Measurements from ENCODE around the gene VWF. TPM values are rescaled to one million over a fixed set of nuclear protein-coding genes. Genes with fewer than 3 reads are reported as not detected.

VWF gene
- total and polyA plus RNA-seq, 2 donors (not counting 3 experiments of a cell fraction or from before 2014, with no cell fraction given) = 1,041 to 2,328 TPM

DNA sequence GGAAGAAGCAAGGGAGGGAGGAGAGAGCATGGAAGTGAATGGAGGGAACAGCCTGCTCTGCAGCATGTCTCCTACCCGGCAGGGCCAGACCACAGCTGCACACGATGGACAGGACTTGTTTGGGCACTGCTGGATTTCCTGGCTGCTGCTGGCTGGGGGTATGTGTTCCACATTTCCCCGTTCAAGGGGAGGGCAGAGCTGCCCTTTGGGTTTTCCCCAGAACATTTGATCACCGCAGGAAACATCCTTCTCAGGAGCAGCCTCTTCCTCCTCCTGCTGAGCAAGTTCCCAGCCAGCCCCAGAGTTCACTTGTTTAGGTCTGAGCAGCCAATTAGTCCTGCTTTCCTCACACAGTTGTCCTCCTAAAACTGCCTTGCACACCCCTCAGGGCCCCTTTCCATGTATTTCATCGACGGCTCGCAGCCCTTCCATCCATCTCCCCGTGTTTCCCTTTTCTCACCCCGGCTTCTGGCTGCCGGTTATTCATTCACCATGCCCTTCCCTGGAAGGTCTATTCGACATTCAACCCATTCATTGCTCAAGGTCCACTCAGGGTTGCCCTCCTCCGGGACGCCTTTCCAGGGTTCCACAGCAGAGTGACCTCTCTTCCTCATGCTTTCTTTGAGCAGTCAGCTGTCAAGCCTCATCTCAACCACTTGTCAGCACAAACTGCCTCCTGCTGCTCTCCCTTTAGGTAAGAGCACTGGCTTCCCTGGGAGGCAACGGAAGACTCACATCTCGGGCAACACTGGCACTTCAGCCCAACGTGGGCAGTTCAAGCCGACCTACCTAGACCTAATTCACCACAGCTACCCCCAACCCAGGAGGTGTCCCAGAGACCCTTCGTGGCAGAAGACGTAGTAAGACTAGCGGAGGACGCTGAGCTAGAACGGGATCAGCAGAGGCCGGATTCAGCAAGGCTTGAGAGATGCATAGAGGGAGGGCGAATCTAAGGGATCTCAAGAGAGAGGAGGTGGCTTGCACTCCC lies 159.3 kb downstream of the VWF start:
- no TSS peak for BruUV-seq (replicated peaks)
- H3K36me3 ChIP-seq (ENCODE audit: control insufficient read depth in 2 of 2, extremely low read depth in 1 of 2, insufficient read depth in 2 of 2, low read length in 2 of 2) = peaks cover 29 to 60% of the 10 kb centered on the region in 2 experiments
- peaks cover 4% of the 10 kb centered on the region for H3K4me1 ChIP-seq (ENCODE audit: control insufficient read depth, extremely low read depth, insufficient read depth, low read length)
- CTCF ChIA-PET = interaction anchor here (1.3 to 2.1 kb wide), 3 partner anchors 24 to 319 kb away, joined by 3 to 12 read pairs (median 5); no protein-coding TSS in a partner anchor
- H3K9me1 ChIP-seq (replicated peaks; ENCODE audit: control insufficient read depth, extremely low read depth, insufficient read depth, low read length) = no peaks in the 10 kb centered on the region
- intact Hi-C loops (cut with micrococcal nuclease) = no loop called here
- H3K27me3 ChIP-seq (ENCODE audit: control insufficient read depth in 2 of 2, insufficient read depth in 2 of 2, low read length in 2 of 2) = no peaks in the 10 kb centered on the region
- dilution Hi-C loops (cut with MboI; ENCODE audit: extremely low pct_ligation_motif_present, low sequenced_read_pairs) = no loop called here
- H3K4me2 ChIP-seq (ENCODE audit: insufficient read depth, low read length) = no peak overlapping the region
- no peak overlapping the region for H3K4me3 ChIP-seq (replicated peaks in 1 of 3; ENCODE audit: insufficient read depth in 1 of 3, low read depth in 1 of 3, low read length in 3 of 3)
- H3K9ac ChIP-seq (replicated peaks; ENCODE audit: extremely low read depth, insufficient read depth, low read length) = no peak overlapping the region
- no peaks in the 10 kb centered on the region for H3K9me3 ChIP-seq (replicated peaks; ENCODE audit: control insufficient read depth, insufficient read depth, low read length)
- POLR2A ChIA-PET = no interaction called here
- no peak overlapping the region for H3K27ac ChIP-seq (ENCODE audit: insufficient read depth, low read depth, low read length)
- H3K79me2 ChIP-seq (ENCODE audit: control insufficient read depth, insufficient read depth, low read length) = peaks cover 5% of the 10 kb centered on the region
- H2AFZ ChIP-seq (ENCODE audit: low read depth, low read length) = no peak overlapping the region
- TF ChIP-seq POLR2A (IDR thresholded peaks at IDR 0.05; ENCODE audit: low read depth, low read length) (peak; percentile 76), POLR2AphosphoS5 (IDR thresholded peaks at IDR 0.05; ENCODE audit: insufficient read depth, low read depth, low read length) (peak; percentile 33), GATA2 (IDR thresholded peaks at IDR 0.05; ENCODE audit: insufficient read depth, insufficient read length, low read depth, low read length) (no peak)
- H4K20me1 ChIP-seq (replicated peaks; ENCODE audit: control insufficient read depth, extremely low read depth, insufficient read depth, low read length) = peaks cover 10% of the 10 kb centered on the region
- DNase-seq (ENCODE audit: low read depth, low spot score) (peak; percentile 37), FAIRE-seq (no peak)

DNA sequence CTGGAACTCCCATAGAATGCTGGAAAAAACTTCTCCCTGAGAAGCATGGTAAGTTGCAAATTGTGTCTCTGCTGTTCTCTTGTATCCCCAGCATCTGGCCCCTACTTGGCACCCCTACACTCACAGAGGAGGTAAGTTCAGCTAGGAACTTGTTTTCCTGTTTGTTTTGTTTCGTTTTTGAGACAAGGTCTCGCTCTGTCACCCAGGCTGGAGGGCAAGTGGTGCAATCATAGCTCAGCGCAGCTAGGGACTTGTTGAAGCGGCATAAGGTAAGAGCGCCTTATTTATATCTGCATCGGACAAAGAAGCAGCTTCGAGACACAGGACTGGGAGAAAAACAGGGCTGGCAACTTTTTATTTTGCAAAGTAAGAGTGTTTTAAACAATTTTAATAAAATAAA lies 161.0 kb downstream of the VWF start:
- dilution Hi-C loops (cut with MboI; ENCODE audit: extremely low pct_ligation_motif_present, low sequenced_read_pairs) = no loop called here
- H3K27me3 ChIP-seq (ENCODE audit: control insufficient read depth in 2 of 2, insufficient read depth in 2 of 2, low read length in 2 of 2) = no peaks in the 10 kb centered on the region
- no TSS peak for BruUV-seq (replicated peaks)
- no peak overlapping the region for H3K4me2 ChIP-seq (ENCODE audit: insufficient read depth, low read length)
- FAIRE-seq (no peak), DNase-seq (ENCODE audit: low read depth, low spot score) (no peak)
- H3K9me3 ChIP-seq (replicated peaks; ENCODE audit: control insufficient read depth, insufficient read depth, low read length) = no peaks in the 10 kb centered on the region
- no peaks in the 10 kb centered on the region for H3K9me1 ChIP-seq (replicated peaks; ENCODE audit: control insufficient read depth, extremely low read depth, insufficient read depth, low read length)
- H3K9ac ChIP-seq (replicated peaks; ENCODE audit: extremely low read depth, insufficient read depth, low read length) = no peak overlapping the region
- peaks cover 10% of the 10 kb centered on the region for H4K20me1 ChIP-seq (replicated peaks; ENCODE audit: control insufficient read depth, extremely low read depth, insufficient read depth, low read length)
- H3K27ac ChIP-seq (ENCODE audit: insufficient read depth, low read depth, low read length) = no peak overlapping the region
- no peak overlapping the region for H3K4me3 ChIP-seq (replicated peaks in 1 of 3; ENCODE audit: insufficient read depth in 1 of 3, low read depth in 1 of 3, low read length in 3 of 3)
- peaks cover 29 to 46% of the 10 kb centered on the region in 2 experiments for H3K36me3 ChIP-seq (ENCODE audit: control insufficient read depth in 2 of 2, extremely low read depth in 1 of 2, insufficient read depth in 2 of 2, low read length in 2 of 2)
- no peak overlapping the region for H2AFZ ChIP-seq (ENCODE audit: low read depth, low read length)
- peak; percentile 14 for TF ChIP-seq POLR2A (IDR thresholded peaks at IDR 0.05; ENCODE audit: low read depth, low read length)
- peak; percentile 10 for TF ChIP-seq POLR2AphosphoS5 (IDR thresholded peaks at IDR 0.05; ENCODE audit: insufficient read depth, low read depth, low read length)
- TF ChIP-seq FOS (IDR thresholded peaks at IDR 0.05; ENCODE audit: borderline replicate concordance, insufficient read depth, low read length) = no peak
- no peak for TF ChIP-seq GATA2 (IDR thresholded peaks at IDR 0.05; ENCODE audit: insufficient read depth, insufficient read length, low read depth, low read length)
- TF ChIP-seq MYC (IDR thresholded peaks at IDR 0.05; ENCODE audit: low read depth, low read length) = no peak
- no peak for TF ChIP-seq JUN (IDR thresholded peaks at IDR 0.05; ENCODE audit: borderline replicate concordance, insufficient read depth, insufficient read length, low read depth)
- TF ChIP-seq, protein P1, sequence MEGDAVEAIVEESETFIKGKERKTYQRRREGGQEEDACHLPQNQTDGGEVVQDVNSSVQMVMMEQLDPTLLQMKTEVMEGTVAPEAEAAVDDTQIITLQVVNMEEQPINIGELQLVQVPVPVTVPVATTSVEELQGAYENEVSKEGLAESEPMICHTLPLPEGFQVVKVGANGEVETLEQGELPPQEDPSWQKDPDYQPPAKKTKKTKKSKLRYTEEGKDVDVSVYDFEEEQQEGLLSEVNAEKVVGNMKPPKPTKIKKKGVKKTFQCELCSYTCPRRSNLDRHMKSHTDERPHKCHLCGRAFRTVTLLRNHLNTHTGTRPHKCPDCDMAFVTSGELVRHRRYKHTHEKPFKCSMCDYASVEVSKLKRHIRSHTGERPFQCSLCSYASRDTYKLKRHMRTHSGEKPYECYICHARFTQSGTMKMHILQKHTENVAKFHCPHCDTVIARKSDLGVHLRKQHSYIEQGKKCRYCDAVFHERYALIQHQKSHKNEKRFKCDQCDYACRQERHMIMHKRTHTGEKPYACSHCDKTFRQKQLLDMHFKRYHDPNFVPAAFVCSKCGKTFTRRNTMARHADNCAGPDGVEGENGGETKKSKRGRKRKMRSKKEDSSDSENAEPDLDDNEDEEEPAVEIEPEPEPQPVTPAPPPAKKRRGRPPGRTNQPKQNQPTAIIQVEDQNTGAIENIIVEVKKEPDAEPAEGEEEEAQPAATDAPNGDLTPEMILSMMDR (IDR thresholded peaks at IDR 0.05; ENCODE audit: extremely low read depth in 1 of 2, insufficient read depth in 1 of 2, low read depth in 1 of 2, low read length in 2 of 2) = no peak
- TF ChIP-seq, protein P2, sequence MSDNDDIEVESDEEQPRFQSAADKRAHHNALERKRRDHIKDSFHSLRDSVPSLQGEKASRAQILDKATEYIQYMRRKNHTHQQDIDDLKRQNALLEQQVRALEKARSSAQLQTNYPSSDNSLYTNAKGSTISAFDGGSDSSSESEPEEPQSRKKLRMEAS (IDR thresholded peaks at IDR 0.05; ENCODE audit: insufficient read depth, insufficient read length) = no peak
- no peak for TF ChIP-seq EZH2 (IDR thresholded peaks at IDR 0.05; ENCODE audit: borderline replicate concordance, low read depth, low read length, severe bottlenecking)
- peaks cover 5% of the 10 kb centered on the region for H3K79me2 ChIP-seq (ENCODE audit: control insufficient read depth, insufficient read depth, low read length)
- ChIA-PET POLR2A (no interaction called here), CTCF (interaction anchor here (1.2 to 2.1 kb wide), 2 partner anchors 26 to 34 kb away, joined by 3 to 12 read pairs; no protein-coding TSS in a partner anchor)
- peaks cover 4% of the 10 kb centered on the region for H3K4me1 ChIP-seq (ENCODE audit: control insufficient read depth, extremely low read depth, insufficient read depth, low read length)
- intact Hi-C loops (cut with micrococcal nuclease) = no loop called here

Data from endothelial cell of umbilical vein (primary cell).